HEK293 (cell line): Measurements from ENCODE around the gene UBXN6.

Source experiments
- GLI4 ChIP-seq: fragments of 450-650 bp; formaldehyde crosslinking; IDR thresholded peaks from 2 replicates; pipeline ENCODE4 v1.5.1; 2016; ENCODE audit warnings: missing biosample characterization, missing genetic modification characterization
- ZFP41 ChIP-seq: fragments of 450-650 bp; formaldehyde crosslinking; IDR thresholded peaks from 2 replicates; pipeline ENCODE4 v1.5.1; 2016; ENCODE audit warnings: missing biosample characterization, missing genetic modification characterization, borderline replicate concordance
- ZNF274 ChIP-seq, 2 experiments: fragments of 200-500 bp in 1 of 2; fragments of 450-650 bp in 1 of 2; sonication (Bioruptor generic) in 1 of 2; formaldehyde crosslinking in 1 of 2; IDR thresholded peaks; 2 replicates each; pipeline versions ENCODE4 v1.5.1 to v1.6.1; 2014 to 2016; ENCODE audit warnings: borderline replicate concordance in 1 of 2, inconsistent platforms in 1 of 2, low read length in 1 of 2, missing biosample characterization in 1 of 2, missing genetic modification characterization in 1 of 2
- TF ChIP-seq, protein P1 (sequence below): fragments of 450-650 bp; formaldehyde crosslinking; IDR thresholded peaks from 2 replicates; pipeline ENCODE4 v1.5.1; 2016; ENCODE audit warnings: missing biosample characterization, missing genetic modification characterization

DNA sequence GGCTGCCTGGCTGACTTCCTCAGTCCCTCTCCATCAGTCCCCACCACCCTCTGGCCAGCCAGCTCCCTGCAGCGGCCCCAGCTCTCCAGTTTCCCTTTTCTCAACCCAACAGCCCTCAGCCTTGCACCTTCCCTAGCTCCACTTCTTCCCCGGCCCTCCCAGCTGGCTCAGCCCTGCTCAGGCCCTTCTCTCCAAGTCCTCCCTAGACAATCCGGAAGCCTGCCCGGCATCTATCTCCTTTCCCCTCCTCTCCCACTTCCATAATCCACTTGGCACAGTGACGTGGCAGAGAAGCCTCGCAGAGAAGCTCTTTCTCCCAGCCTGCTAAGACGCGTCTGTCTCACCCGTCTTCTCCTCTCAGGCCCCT lies 1.1 kb downstream of the UBXN6 start:
- TF ChIP-seq, protein P1, sequence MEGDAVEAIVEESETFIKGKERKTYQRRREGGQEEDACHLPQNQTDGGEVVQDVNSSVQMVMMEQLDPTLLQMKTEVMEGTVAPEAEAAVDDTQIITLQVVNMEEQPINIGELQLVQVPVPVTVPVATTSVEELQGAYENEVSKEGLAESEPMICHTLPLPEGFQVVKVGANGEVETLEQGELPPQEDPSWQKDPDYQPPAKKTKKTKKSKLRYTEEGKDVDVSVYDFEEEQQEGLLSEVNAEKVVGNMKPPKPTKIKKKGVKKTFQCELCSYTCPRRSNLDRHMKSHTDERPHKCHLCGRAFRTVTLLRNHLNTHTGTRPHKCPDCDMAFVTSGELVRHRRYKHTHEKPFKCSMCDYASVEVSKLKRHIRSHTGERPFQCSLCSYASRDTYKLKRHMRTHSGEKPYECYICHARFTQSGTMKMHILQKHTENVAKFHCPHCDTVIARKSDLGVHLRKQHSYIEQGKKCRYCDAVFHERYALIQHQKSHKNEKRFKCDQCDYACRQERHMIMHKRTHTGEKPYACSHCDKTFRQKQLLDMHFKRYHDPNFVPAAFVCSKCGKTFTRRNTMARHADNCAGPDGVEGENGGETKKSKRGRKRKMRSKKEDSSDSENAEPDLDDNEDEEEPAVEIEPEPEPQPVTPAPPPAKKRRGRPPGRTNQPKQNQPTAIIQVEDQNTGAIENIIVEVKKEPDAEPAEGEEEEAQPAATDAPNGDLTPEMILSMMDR (tag by site-specific recombination) = no peak
- no peak for TF ChIP-seq GLI4 (tag by site-specific recombination)
- no peak for TF ChIP-seq ZNF274 (IDR thresholded peaks at IDR 0.05; ENCODE audit: low read length)
- no peak for TF ChIP-seq ZNF274 (tag by site-specific recombination; IDR thresholded peaks at IDR 0.05; ENCODE audit: borderline replicate concordance)
- TF ChIP-seq ZFP41 (tag by site-specific recombination) = no peak
